Upper lobe of left lung (tissue), 6 donors: Measurements from ENCODE around the gene CRYBG1. TPM values are rescaled to one million over a fixed set of nuclear protein-coding genes. Genes with fewer than 3 reads are reported as not detected.
A peak's percentile ranks its signal among the peaks of the same experiment; 100 is the strongest.

ENCODE experiments used
- ATAC-seq, 2 donors: fragments of 200-7000 bp; cut with Tn5 transposase; one replicate each; pipeline ENCODE4 v1.9.1; 2022; ENCODE audit warnings: mild to moderate bottlenecking in 2 of 2, moderate library complexity in 2 of 2; ENCODE audit not compliant: low FRiP score in 2 of 2
- DNase-seq, 2 donors: peaks; one replicate each; pipeline ENCODE4 v3.0.0-alpha.2; 2019 to 2020
- H3K27ac ChIP-seq, 4 donors: fragments of 200-600 bp; sonication (generic); one replicate each; pipeline ENCODE4 v1.5.1; 2016 to 2019
- H3K27me3 ChIP-seq, 4 donors: fragments of 200-600 bp; sonication (generic); one replicate each; pipeline ENCODE4 v1.5.1; 2017 to 2019
- H3K36me3 ChIP-seq, 4 donors: fragments of 200-600 bp; sonication (generic); one replicate each; pipeline ENCODE4 v1.5.1; 2016 to 2019
- H3K4me1 ChIP-seq, 4 donors: fragments of 200-600 bp; sonication (generic); one replicate each; pipeline ENCODE4 v1.5.1; 2018 to 2019
- H3K4me3 ChIP-seq, 4 donors: fragments of 200-600 bp; sonication (generic); one replicate each; pipeline ENCODE4 v1.5.1; 2017 to 2019; ENCODE audit warnings: mild to moderate bottlenecking in 2 of 4, moderate library complexity in 1 of 4
- H3K9me3 ChIP-seq, 4 donors: fragments of 200-600 bp; sonication (generic); one replicate each; pipeline ENCODE4 v1.5.1; 2018 to 2019
- CTCF ChIP-seq, 6 experiments: fragments of 450-650 bp in 4 of 6; fragments of 200-600 bp in 2 of 6; sonication (generic) in 2 of 6; IDR thresholded peaks; one replicate each; pipeline ENCODE4 v1.5.1; 2016 to 2019; ENCODE audit warnings: antibody characterized with exemption in 6 of 6
- EP300 ChIP-seq, 4 donors: sonication (generic); formaldehyde crosslinking; IDR thresholded peaks; one replicate each; pipeline ENCODE4 v1.5.1; 2017; ENCODE audit warnings: antibody characterized with exemption in 4 of 4, control low read depth in 2 of 4
- POLR2A ChIP-seq, 4 donors: fragments of 450-650 bp; IDR thresholded peaks; one replicate each; pipeline ENCODE4 v1.5.1; 2016 to 2017; ENCODE audit warnings: antibody characterized with exemption in 4 of 4, mild to moderate bottlenecking in 2 of 4
- POLR2AphosphoS5 ChIP-seq, 2 donors: sonication (generic); formaldehyde crosslinking; IDR thresholded peaks; one replicate each; pipeline ENCODE4 v1.5.1; 2017; ENCODE audit warnings: antibody characterized with exemption in 2 of 2
- WGBS, 2 donors: methylation state at CpG; one replicate each; pipeline ENCODE4 v1.1.5; 2017 to 2018; 5-methylcytosine and 5-hydroxymethylcytosine counted together
- total RNA-seq, 6 donors: library from RNA; depleted of rRNA in 4 of 6; stranded (reverse); fragments of >200 nt in 4 of 6; gene quantifications; one replicate each; pipeline versions ENCODE4 v1.1.0 to v1.2.1, GENCODE V29; 2016 to 2021
- donor health status: DM: no; HTN: no; CAD: no; lungs with moderate emphysema.
- donor health status: DM: no; HTN: yes; CAD: no; lungs with severe emphysema.

Gene CRYBG1
- total RNA-seq, 6 donors from 2014 or later, result 17.8 to 35.1 (median 25.5) TPM

GRCh38 chr6:106379951-106380350, 19.4 kb downstream of the CRYBG1 start:
- Histone ChIP-seq H3K4me3 (no peak overlapping the region), H3K4me1 (no peaks in the 10 kb centered on the region), H3K27me3 (no peaks in the 10 kb centered on the region), H3K9me3 (no peaks in the 10 kb centered on the region), H3K36me3 (no peaks in the 10 kb centered on the region), H3K27ac (no peak overlapping the region)
- 47 to 81% methylated on average over 1 of the region's 1 CpG for WGBS, 2 donors
- no peak for TF ChIP-seq CTCF (IDR thresholded peaks at IDR 0.05)
- ATAC-seq (no peak), DNase-seq (no peak)

- Histone ChIP-seq H3K27ac (no peak overlapping the region), H3K27me3 (no peaks in the 10 kb centered on the region), H3K36me3 (no peaks in the 10 kb centered on the region), H3K4me1 (no peaks in the 10 kb centered on the region), H3K4me3 (no peak overlapping the region), H3K9me3 (no peaks in the 10 kb centered on the region)
- ATAC-seq (no peak), DNase-seq (no peak)
- WGBS, 2 donors, result 57 to 79% methylated on average over 1 of the region's 1 CpG
- TF ChIP-seq POLR2A (IDR thresholded peaks at IDR 0.05) (no peak), POLR2AphosphoS5 (IDR thresholded peaks at IDR 0.05) (no peak), EP300 (IDR thresholded peaks at IDR 0.05) (no peak), CTCF (IDR thresholded peaks at IDR 0.05) (no peak)
These were observed 19.9 kb downstream of the CRYBG1 start for GRCh38 chr6:106380407-106380806.

- no peak overlapping the region for H3K27ac ChIP-seq
- no peaks in the 10 kb centered on the region for H3K4me1 ChIP-seq
- H3K9me3 ChIP-seq, result no peaks in the 10 kb centered on the region
- no peaks in the 10 kb centered on the region for H3K36me3 ChIP-seq
- DNase-seq (no peak), ATAC-seq (no peak)
- no peaks in the 10 kb centered on the region for H3K27me3 ChIP-seq
- 88 to 89% methylated on average over 1 of the region's 1 CpG for WGBS, 2 donors
- H3K4me3 ChIP-seq, result no peak overlapping the region
- no peak for TF ChIP-seq POLR2AphosphoS5 (IDR thresholded peaks at IDR 0.05)
- TF ChIP-seq POLR2A (IDR thresholded peaks at IDR 0.05), result no peak
- TF ChIP-seq EP300 (IDR thresholded peaks at IDR 0.05), result no peak
- TF ChIP-seq CTCF (IDR thresholded peaks at IDR 0.05), result no peak
These were observed 20.7 kb downstream of the CRYBG1 start for GRCh38 chr6:106381223-106381622.

- Histone ChIP-seq H3K27ac (no peak overlapping the region), H3K4me1 (no peaks in the 10 kb centered on the region), H3K9me3 (no peaks in the 10 kb centered on the region), H3K4me3 (no peak overlapping the region), H3K27me3 (no peaks in the 10 kb centered on the region), H3K36me3 (no peaks in the 10 kb centered on the region)
- no peak for TF ChIP-seq CTCF (IDR thresholded peaks at IDR 0.05)
- TF ChIP-seq EP300 (IDR thresholded peaks at IDR 0.05), result no peak
- no peak for TF ChIP-seq POLR2AphosphoS5 (IDR thresholded peaks at IDR 0.05)
- no peak for TF ChIP-seq POLR2A (IDR thresholded peaks at IDR 0.05)
- DNase-seq (no peak), ATAC-seq (no peak)
- WGBS, 2 donors, result 28 to 38% methylated on average over 1 of the region's 1 CpG
These were observed 21.4 kb downstream of the CRYBG1 start for GRCh38 chr6:106381881-106382280.

GRCh38 chr6:106383573-106383972, 23.1 kb downstream of the CRYBG1 start:
- no peaks in the 10 kb centered on the region for H3K4me1 ChIP-seq
- H3K27ac ChIP-seq, result no peak overlapping the region
- ATAC-seq (peak in 1 of 2 donors; percentile 71), DNase-seq (no peak)
- H3K27me3 ChIP-seq, result no peaks in the 10 kb centered on the region
- no peak for TF ChIP-seq CTCF (IDR thresholded peaks at IDR 0.05)
- no peaks in the 10 kb centered on the region for H3K36me3 ChIP-seq
- no peaks in the 10 kb centered on the region for H3K9me3 ChIP-seq
- 45 to 57% methylated on average over 2 of the region's 2 CpGs for WGBS, 2 donors
- no peak overlapping the region for H3K4me3 ChIP-seq
